ENCODE measurements around the gene TFAP2C. TPM values are rescaled to one million over a fixed set of nuclear protein-coding genes. Genes with fewer than 3 reads are reported as not detected.

Gene TFAP2C
- total and polyA plus RNA-seq, 4 donors = under 0.01 TPM; not detected in 3

GRCh38 chr20:56676001-56676400, 46.9 kb downstream of the TFAP2C start:
- H3K4me1 ChIP-seq (ENCODE audit: control insufficient read depth in 4 of 4, insufficient read depth in 4 of 4, low read length in 3 of 4) = no peaks in the 10 kb centered on the region
- no peak overlapping the region for H3K9ac ChIP-seq (ENCODE audit: low read depth in 1 of 2, low read length in 2 of 2)
- H3K36me3 ChIP-seq (ENCODE audit: control insufficient read depth in 4 of 4, insufficient read depth in 3 of 4, low read depth in 1 of 4, low read length in 3 of 4) = no peaks in the 10 kb centered on the region
- 80% methylated on average over 12 of the region's 12 CpGs for WGBS
- TF ChIP-seq RXRA (IDR thresholded peaks at IDR 0.05) = no peak
- no peak for TF ChIP-seq YY1 (IDR thresholded peaks at IDR 0.05)
- no peak for TF ChIP-seq NR2F2 (IDR thresholded peaks at IDR 0.05)
- no peak for TF ChIP-seq REST (IDR thresholded peaks at IDR 0.05)
- no peak for TF ChIP-seq SP1 (IDR thresholded peaks at IDR 0.05)
- TF ChIP-seq ATF3 (IDR thresholded peaks at IDR 0.05) = no peak
- TF ChIP-seq ZBTB33 (IDR thresholded peaks at IDR 0.05) = no peak
- TF ChIP-seq TAF1 (conservative IDR thresholded peaks at IDR 0.05) = no peak
- no peak for TF ChIP-seq MAX (IDR thresholded peaks at IDR 0.05)
- TF ChIP-seq FOXA1 (IDR thresholded peaks at IDR 0.05) = no peak
- TF ChIP-seq EGR1 (IDR thresholded peaks at IDR 0.05; ENCODE audit: low read depth in 2 of 2) = no peak
- TF ChIP-seq HNF4G (IDR thresholded peaks at IDR 0.05) = no peak
- H3K27ac ChIP-seq (ENCODE audit: low read depth in 1 of 2, low read length in 2 of 2) = no peak overlapping the region
- no peak for DNase-seq (ENCODE audit: low spot score)
- H3K27me3 ChIP-seq (ENCODE audit: control insufficient read depth in 4 of 4, insufficient read depth in 4 of 4, low read length in 3 of 4) = no peaks in the 10 kb centered on the region
- H3K9me3 ChIP-seq (ENCODE audit: control insufficient read depth in 4 of 4, low read length in 3 of 4) = no peaks in the 10 kb centered on the region
- no peak overlapping the region for H3K4me3 ChIP-seq (ENCODE audit: low read depth in 1 of 3, low read length in 3 of 3)

- Histone ChIP-seq H3K9me3 (ENCODE audit: control insufficient read depth in 4 of 4, low read length in 3 of 4) (no peaks in the 10 kb centered on the region), H3K4me1 (ENCODE audit: control insufficient read depth in 4 of 4, insufficient read depth in 4 of 4, low read length in 3 of 4) (no peaks in the 10 kb centered on the region), H3K9ac (ENCODE audit: low read depth in 1 of 2, low read length in 2 of 2) (no peak overlapping the region), H3K36me3 (ENCODE audit: control insufficient read depth in 4 of 4, insufficient read depth in 3 of 4, low read depth in 1 of 4, low read length in 3 of 4) (no peaks in the 10 kb centered on the region), H3K27ac (ENCODE audit: low read depth in 1 of 2, low read length in 2 of 2) (no peak overlapping the region), H3K4me3 (ENCODE audit: low read depth in 1 of 3, low read length in 3 of 3) (no peak overlapping the region), H3K27me3 (ENCODE audit: control insufficient read depth in 4 of 4, insufficient read depth in 4 of 4, low read length in 3 of 4) (no peaks in the 10 kb centered on the region)
- 49% methylated on average over 10 of the region's 10 CpGs for WGBS
- no peak for DNase-seq (ENCODE audit: low spot score)
- TF ChIP-seq FOXA1 (IDR thresholded peaks at IDR 0.05) (no peak), FOXA2 (IDR thresholded peaks at IDR 0.05) (no peak), YY1 (IDR thresholded peaks at IDR 0.05) (no peak)
These were observed 47.6 kb downstream of the TFAP2C start for GRCh38 chr20:56676679-56677078.
